Activated CD4-positive, alpha-beta T cell treated with anti-CD3 and anti-CD28 coated beads for 48 hours (primary cell): Measurements from ENCODE around the gene ADIG.

Experiments
- DNase-seq: peaks from one replicate; pipeline ENCODE4 v3.0.0-alpha.2; 2020

The ADIG gene

GRCh38 chr20:38581013-38581412, at the start of gene ADIG:
Gene ADIG (plus strand): TSS chr20:38581197. CDS start chr20:38581251, 54 bp downstream.
- no peak for DNase-seq

GRCh38 chr20:38534756-38535155, 46.2 kb upstream of the ADIG start:
- peak; percentile 45 for DNase-seq

DNA sequence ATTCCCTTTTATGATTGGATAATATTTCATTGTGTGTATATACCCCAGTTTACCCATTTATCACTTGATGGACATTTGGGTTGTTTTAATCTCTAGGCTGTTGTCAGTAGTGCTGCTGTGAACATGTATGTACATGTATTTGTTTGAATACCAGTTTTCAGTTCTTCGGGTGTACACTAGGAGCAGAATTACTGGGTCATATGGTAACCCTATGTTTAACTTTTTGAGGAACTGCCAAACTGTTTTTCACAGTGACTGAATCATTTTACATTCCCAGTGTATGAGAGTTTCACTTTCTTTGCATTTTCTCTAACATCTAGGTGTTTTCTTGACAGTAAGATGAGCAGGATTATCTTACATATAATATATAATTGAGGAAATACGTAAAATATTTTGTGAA, 44.7 kb upstream of the ADIG start:
- no peak for DNase-seq

DNA sequence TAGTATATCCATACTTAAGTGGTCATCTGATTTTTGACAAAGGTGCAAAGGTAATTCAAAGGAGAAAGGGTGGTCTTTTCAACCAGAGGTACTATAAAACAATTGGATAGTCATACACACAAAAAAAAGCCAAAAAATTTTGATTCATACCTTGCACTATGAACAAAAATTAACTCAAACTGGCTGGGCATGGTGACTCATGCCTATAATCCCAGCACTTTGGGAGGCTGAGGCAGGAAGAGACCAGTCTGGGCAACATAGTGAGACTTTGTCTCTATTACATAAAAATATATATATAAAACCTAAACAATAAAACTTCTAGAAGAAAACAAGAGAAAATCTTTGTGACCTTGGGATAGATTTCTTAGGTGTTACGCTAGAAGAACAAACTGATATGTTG, 43.8 kb upstream of the ADIG start:
- DNase-seq, result no peak

GRCh38 chr20:38538789-38539188, 42.2 kb upstream of the ADIG start:
- DNase-seq, result no peak

DNA sequence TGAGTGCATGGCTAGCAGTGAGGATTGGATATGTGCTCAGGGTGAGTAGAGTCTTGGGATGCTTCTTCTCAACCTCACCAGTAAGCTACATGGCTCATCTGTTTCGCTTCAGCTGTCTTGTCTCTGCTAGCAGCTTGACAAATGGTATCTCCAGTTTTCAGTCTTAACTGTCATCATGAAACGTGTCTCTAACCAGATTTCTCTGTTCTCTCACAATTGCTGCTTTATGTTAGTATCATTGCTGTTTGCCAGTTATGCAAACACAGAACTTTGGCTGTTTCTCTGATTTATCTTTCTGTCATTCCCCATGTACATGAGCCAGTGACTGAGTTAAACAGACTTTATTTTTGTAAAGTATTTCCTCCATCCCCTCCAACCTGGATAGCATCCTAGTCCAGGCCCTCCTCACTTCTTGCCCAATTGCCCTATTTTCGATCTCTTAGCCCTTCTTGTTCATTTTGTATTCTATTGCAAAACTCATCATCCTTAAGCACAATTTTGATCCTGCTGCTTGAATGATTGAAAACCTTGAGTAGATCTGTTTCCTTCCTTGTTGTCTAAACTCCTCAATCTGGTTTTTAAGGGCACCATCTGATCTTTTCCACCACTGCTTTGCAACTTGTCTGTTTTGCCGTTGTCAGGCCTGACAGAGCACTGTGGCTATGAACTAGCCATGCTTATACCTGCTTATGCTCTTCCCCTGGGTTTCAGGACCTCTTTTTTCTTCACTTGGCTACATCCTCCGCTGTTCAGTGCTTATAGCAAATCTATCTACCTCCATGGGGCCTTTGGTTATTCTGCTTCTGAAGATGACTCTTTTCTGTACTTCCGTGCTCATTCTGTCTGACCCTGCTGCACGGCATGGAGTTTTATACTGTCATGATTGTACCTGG, 37.7 kb upstream of the ADIG start:
- DNase-seq, result no peak

DNA sequence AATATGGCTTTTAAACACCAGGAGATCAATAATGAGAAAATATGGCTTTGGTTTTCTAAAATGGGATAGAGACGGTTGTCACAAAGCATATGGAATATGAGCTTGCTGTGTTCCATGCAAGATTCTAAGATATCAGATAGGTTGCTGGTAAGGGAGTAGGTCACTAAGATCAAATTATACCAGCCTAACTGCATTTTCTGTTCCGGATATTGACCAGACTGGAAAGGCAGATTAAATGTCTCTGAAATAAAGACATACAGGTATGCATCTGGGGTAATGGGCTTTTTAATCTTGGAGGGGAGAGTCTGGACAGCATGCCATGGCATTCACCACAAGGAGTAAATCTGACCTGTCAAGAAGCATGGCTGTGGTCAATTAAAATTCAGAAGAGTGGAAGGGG, 35.2 kb upstream of the ADIG start:
- no peak for DNase-seq

- no peak for DNase-seq
These were observed 33.5 kb upstream of the ADIG start for GRCh38 chr20:38547288-38548085.

DNA sequence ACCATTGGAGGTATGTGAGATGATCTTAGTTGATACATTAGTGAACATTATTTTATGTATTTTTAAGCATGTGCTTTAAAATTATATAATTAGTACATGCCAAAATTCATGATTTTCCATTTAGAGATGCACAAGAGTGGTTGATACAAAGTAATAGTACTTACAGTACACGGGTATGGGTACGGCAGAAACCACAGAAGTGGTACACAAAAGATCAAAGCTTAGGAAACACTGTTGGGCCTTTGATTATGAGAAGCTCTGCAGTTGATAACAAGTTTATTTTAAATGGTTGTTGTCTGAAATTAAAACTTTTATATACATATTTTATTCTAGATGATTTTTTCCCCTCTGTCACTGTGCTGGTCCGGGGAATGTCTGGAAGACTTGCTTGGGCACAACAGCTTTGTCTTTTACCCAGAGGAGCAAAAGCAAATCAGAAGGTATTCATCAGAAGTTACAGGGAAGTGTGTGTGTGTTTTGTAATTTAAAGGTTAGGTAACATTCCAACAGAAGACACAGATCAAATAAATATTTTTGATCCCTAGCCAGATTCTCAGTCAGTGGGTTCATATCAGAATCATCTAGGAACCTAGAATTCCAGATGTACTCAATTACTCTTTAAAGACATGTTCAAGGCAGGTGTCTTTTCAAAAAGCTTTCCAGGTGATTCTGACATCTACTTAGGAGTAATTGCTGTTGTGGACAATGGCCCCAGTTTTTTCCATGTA, 32.5 kb upstream of the ADIG start:
- no peak for DNase-seq

- no peak for DNase-seq
These were observed 30.7 kb upstream of the ADIG start for GRCh38 chr20:38550274-38550673.

GRCh38 chr20:38551056-38551626, 29.9 kb upstream of the ADIG start:
- DNase-seq, result peak; percentile 5

DNA sequence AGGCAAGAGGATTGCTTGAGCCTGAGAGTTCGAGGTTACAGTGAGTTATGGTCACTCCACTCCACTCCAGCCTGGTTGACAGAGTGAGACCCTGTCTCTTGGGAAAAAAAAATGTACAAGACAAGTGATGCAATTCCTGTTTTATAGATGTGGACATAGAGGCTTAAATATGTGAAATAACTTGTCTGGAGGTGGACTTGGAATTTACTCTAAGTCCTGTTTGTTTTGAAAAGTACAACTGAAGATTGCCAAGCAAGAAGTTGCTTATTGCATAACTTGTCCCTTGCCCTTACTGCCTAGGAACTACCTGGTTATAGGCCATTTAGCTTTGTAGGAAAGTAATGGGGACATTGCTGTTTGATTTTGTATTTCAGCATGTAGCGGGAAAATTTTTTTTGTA, 26.0 kb upstream of the ADIG start:
- no peak for DNase-seq

GRCh38 chr20:38555395-38555794, 25.6 kb upstream of the ADIG start:
- no peak for DNase-seq

GRCh38 chr20:38557174-38557573, 23.8 kb upstream of the ADIG start:
- DNase-seq, result no peak

GRCh38 chr20:38558596-38559360, 22.2 kb upstream of the ADIG start:
- DNase-seq, result no peak

GRCh38 chr20:38559764-38560163, 21.2 kb upstream of the ADIG start:
- no peak for DNase-seq

GRCh38 chr20:38563802-38564431, 17.1 kb upstream of the ADIG start:
- no peak for DNase-seq

GRCh38 chr20:38564680-38565079, 16.3 kb upstream of the ADIG start:
- no peak for DNase-seq

GRCh38 chr20:38566036-38566598, 14.9 kb upstream of the ADIG start:
- DNase-seq, result no peak

GRCh38 chr20:38569747-38570525, 11.1 kb upstream of the ADIG start:
- DNase-seq, result no peak

DNA sequence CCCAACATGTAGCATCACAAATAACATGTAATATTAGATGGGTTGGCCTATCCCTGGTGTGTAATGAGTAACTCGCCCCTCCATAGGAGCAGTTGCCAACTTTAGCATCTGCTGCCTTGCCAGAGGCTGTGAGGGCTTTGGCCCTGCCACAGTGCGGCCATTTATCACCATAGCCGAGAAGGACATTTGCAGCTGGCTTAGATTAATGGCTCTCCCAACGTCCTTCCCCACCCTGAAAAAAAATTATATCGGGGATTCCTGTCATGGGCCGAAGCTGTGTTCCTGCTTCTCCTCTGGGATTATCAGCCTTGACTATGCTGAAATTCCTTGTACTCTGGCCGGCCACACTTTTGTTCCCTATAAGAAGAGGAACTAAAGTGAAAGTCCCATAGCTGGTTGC, 7.6 kb upstream of the ADIG start:
- no peak for DNase-seq
